Activated CD8-positive, alpha-beta T cell treated with anti-CD3 and anti-CD28 coated beads, Interleukin-2, amount 10 ng/mL, durations not matched to agents 7 days and 5 days (primary cell): Measurements from ENCODE around the gene PHLDB1. TPM values are rescaled to one million over a fixed set of nuclear protein-coding genes. Genes with fewer than 3 reads are reported as not detected.

Experiments
- ATAC-seq: fragments of 150-1000 bp; cut with Tn5 transposase; one replicate; pipeline ENCODE4 v1.10.0; 2021; ENCODE audit warnings: moderate library complexity
- CTCF ChIA-PET: fragments of 350-600 bp; sonication (Branson Sonifier 250); formaldehyde crosslinking; loops from one replicate; lab custom pipeline; 2021; ENCODE audit warnings: antibody characterized with exemption; lab: Charles Lee
- POLR2A ChIA-PET: fragments of 350-600 bp; sonication (Branson Sonifier 250); formaldehyde crosslinking; loops from one replicate; lab custom pipeline; 2021; ENCODE audit warnings: antibody characterized with exemption; lab: Charles Lee
- DNase-seq: peaks from one replicate; pipeline ENCODE4 v3.0.0-alpha.2; 2020
- H3K27ac Mint-ChIP-seq: one replicate; pipeline ENCODE4 v1.8.0; 2021; ENCODE audit warnings: mild to moderate bottlenecking, mixed read lengths
- H3K27me3 Mint-ChIP-seq: one replicate; pipeline ENCODE4 v1.8.0; 2021; ENCODE audit warnings: low read depth, mixed read lengths
- H3K36me3 Mint-ChIP-seq: one replicate; pipeline ENCODE4 v1.8.0; 2021; ENCODE audit warnings: low read depth, mixed read lengths
- H3K4me1 Mint-ChIP-seq: one replicate; pipeline ENCODE4 v1.8.0; 2021; ENCODE audit warnings: low read depth, mixed read lengths
- H3K4me3 Mint-ChIP-seq: one replicate; pipeline ENCODE4 v1.8.0; 2021; ENCODE audit warnings: mild to moderate bottlenecking, mixed read lengths
- H3K9me3 Mint-ChIP-seq: one replicate; pipeline ENCODE4 v1.8.0; 2022; ENCODE audit warnings: mixed read lengths; ENCODE audit not compliant: insufficient read depth
- total RNA-seq, 2 experiments: library from RNA; stranded (reverse); gene quantifications; one replicate each; pipeline ENCODE4 v1.2.3, GENCODE V29; 2021

Gene PHLDB1
- total RNA-seq, 2 experiments from 2014 or later: 0.63 to 0.76 TPM

GRCh38 chr11:118633319-118633690 is 25.9 kb downstream of the PHLDB1 start:
- ChIA-PET POLR2A (interaction anchor here (0.7 kb wide), 1 partner anchor 8 kb away, joined by 3 read pairs; no protein-coding TSS in a partner anchor), CTCF (interaction anchor here (1.2 to 2.0 kb wide), 2 partner anchors 20 to 57 kb away, joined by 3 to 5 read pairs; no protein-coding TSS in a partner anchor)
- Mint-ChIP-seq H3K4me3 (no peak overlapping the region), H3K4me1 (peaks cover 6% of the 10 kb centered on the region), H3K9me3 (no peaks in the 10 kb centered on the region), H3K36me3 (no peaks in the 10 kb centered on the region), H3K27ac (no peak overlapping the region), H3K27me3 (peaks cover 4% of the 10 kb centered on the region)
- ATAC-seq (no peak), DNase-seq (no peak)

- Mint-ChIP-seq H3K9me3 (no peaks in the 10 kb centered on the region), H3K27ac (no peak overlapping the region), H3K4me1 (peaks cover 6% of the 10 kb centered on the region), H3K4me3 (no peak overlapping the region), H3K36me3 (no peaks in the 10 kb centered on the region), H3K27me3 (peaks cover 4% of the 10 kb centered on the region)
- DNase-seq (no peak), ATAC-seq (no peak)
- CTCF ChIA-PET: interaction anchor here (1.2 to 2.0 kb wide), 3 partner anchors 20 to 56 kb away, joined by 3 to 5 read pairs (median 5); no protein-coding TSS in a partner anchor
- POLR2A ChIA-PET: interaction anchor here (0.7 kb wide), 1 partner anchor 9 kb away, joined by 3 read pairs; no protein-coding TSS in a partner anchor
Measured at GRCh38 chr11:118633979-118634378, 26.6 kb downstream of the PHLDB1 start.

DNA sequence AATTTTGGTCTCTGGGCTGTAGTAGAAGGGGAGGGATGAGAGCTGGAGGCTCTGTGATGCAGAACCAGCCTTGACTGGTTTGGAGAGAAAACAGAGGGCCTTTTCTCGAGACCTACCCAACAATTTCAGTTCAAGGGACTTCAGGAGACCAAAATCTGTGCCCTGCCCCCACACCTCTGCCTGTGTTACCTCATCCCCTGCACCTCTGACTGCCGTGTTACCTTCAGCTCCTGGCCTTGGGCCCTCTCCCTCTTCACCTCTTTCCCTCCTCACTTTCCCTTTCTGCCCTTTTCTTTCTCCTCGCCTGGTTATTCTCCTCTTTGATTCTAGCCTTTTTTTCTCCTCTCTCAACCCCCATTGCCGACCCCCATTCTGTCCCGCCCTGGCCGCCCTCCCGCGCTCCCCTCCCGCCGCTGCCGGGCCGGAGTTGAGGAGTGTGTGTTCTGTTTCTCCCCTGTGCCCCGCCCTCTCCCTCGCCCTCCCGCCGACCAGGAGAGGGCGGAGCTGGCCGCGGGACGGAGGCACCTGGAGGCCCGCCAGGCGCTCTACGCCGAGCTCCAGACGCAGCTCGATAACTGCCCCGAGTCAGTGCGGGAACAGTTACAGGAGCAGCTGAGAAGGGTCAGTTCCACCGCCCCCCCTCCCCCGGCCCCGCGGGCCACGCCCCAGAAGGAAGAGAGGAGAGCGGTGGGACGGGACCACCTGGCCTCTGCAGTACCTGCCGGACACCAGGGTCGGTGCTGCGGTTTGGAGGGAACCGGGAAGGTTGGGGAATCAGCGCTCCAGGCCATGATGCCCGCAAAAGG is 27.2 kb downstream of the PHLDB1 start:
- DNase-seq: no peak
- H3K4me3 Mint-ChIP-seq: no peak overlapping the region

GRCh38 chr11:118635237-118635591 is 27.8 kb downstream of the PHLDB1 start:
- ChIA-PET CTCF (interaction anchor here (1.0 to 2.1 kb wide), 4 partner anchors 23 to 463 kb away, joined by 3 to 9 read pairs (median 4); no protein-coding TSS in a partner anchor), POLR2A (no interaction called here)
- Mint-ChIP-seq H3K36me3 (no peaks in the 10 kb centered on the region), H3K27me3 (peaks cover 4% of the 10 kb centered on the region), H3K4me3 (no peak overlapping the region), H3K9me3 (no peaks in the 10 kb centered on the region), H3K4me1 (peaks cover 6% of the 10 kb centered on the region), H3K27ac (no peak overlapping the region)
- DNase-seq (no peak), ATAC-seq (no peak)

More for the DNA sequence above, 27.2 kb downstream of the PHLDB1 start:
- H3K4me1 Mint-ChIP-seq: peaks cover 6% of the 10 kb centered on the region
- H3K27me3 Mint-ChIP-seq: peaks cover 4% of the 10 kb centered on the region
- no peaks in the 10 kb centered on the region for H3K36me3 Mint-ChIP-seq
- ChIA-PET CTCF (interaction anchor here (1.1 to 2.0 kb wide), 5 partner anchors 21 to 56 kb away, joined by 3 to 5 read pairs (median 4); no protein-coding TSS in a partner anchor), POLR2A (no interaction called here)
- no peaks in the 10 kb centered on the region for H3K9me3 Mint-ChIP-seq
- peak; percentile 58 for ATAC-seq
- H3K27ac Mint-ChIP-seq: no peak overlapping the region

DNA sequence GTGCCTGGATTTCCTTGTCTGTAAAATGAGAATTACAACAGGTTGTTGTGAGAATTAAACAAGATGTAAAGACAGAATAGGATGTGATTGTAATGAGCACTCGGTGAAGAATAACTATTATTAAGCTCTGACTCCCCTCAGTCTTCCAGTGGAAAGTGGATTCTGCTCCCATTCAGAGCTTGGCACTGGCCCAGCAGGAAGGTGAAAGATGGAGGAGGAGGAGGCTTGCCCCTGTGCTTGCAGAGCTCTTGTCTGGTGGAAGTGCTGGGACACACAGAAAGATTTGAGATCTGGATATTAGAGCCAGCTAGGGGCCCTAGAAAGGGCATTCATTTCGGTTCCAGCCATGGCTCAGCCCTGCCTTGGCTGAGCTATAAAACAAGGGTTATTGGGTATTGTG is 28.2 kb downstream of the PHLDB1 start:
- no peak overlapping the region for H3K4me3 Mint-ChIP-seq
- ATAC-seq (no peak), DNase-seq (no peak)
- ChIA-PET POLR2A (no interaction called here), CTCF (interaction anchor here (1.0 to 2.7 kb wide), 5 partner anchors 16 to 464 kb away, joined by 3 to 12 read pairs (median 4); no protein-coding TSS in a partner anchor)
- peaks cover 4% of the 10 kb centered on the region for H3K27me3 Mint-ChIP-seq
- no peak overlapping the region for H3K27ac Mint-ChIP-seq
- peaks cover 4% of the 10 kb centered on the region for H3K4me1 Mint-ChIP-seq
- H3K36me3 Mint-ChIP-seq: no peaks in the 10 kb centered on the region
- H3K9me3 Mint-ChIP-seq: no peaks in the 10 kb centered on the region

DNA sequence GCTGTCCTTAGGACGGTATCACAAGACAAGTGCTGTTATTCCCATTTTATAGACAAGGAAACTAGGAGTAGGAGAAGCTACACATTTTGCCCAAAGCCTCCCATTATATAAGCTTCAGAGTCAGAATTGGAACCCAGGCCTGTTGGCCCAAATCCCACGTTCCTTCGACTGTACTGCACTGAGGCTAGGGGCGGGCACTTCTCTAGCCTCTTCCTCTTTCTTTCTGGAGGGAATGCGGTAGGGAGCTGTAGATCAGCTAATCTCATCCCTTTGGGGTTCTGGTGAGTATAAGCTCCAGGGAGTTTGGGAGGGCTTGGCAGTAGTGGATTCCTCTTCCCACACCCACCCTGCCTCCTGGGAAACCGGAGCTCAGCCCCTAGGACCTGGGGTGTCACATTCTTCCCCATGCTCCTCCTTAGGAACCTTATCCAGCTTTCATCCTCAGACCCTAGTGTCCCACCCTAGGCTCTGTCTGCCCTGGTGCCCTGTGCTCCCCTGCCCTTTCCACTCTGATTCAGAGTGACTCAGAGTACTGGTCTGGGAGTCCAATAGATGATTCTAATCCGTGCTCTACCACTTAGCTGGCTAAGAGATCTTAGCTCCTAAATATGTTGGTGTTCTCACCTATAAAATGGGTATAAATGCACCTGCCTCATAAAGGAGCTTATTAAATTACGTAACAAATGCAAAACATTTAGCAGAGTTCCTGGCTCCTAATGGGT is 29.3 kb downstream of the PHLDB1 start:
- no peak overlapping the region for H3K4me3 Mint-ChIP-seq
- ChIA-PET CTCF (interaction anchor here (1.2 to 2.7 kb wide), 3 partner anchors 17 to 42 kb away, joined by 3 to 12 read pairs (median 9); no protein-coding TSS in a partner anchor), POLR2A (no interaction called here)
- DNase-seq: no peak
- H3K27me3 Mint-ChIP-seq: peaks cover 4% of the 10 kb centered on the region
- H3K27ac Mint-ChIP-seq: no peak overlapping the region
- peaks cover 3% of the 10 kb centered on the region for H3K4me1 Mint-ChIP-seq
- H3K9me3 Mint-ChIP-seq: no peaks in the 10 kb centered on the region
- no peaks in the 10 kb centered on the region for H3K36me3 Mint-ChIP-seq
- no peak for ATAC-seq

- H3K36me3 Mint-ChIP-seq: no peaks in the 10 kb centered on the region
- peaks cover 4% of the 10 kb centered on the region for H3K27me3 Mint-ChIP-seq
- peaks cover 3% of the 10 kb centered on the region for H3K4me1 Mint-ChIP-seq
- ATAC-seq (no peak), DNase-seq (no peak)
- ChIA-PET CTCF (interaction anchor here (1.0 kb wide), 1 partner anchor 44 kb away, joined by 4 read pairs; no protein-coding TSS in a partner anchor), POLR2A (no interaction called here)
- no peaks in the 10 kb centered on the region for H3K9me3 Mint-ChIP-seq
- no peak overlapping the region for H3K27ac Mint-ChIP-seq
- H3K4me3 Mint-ChIP-seq: no peak overlapping the region
Measured at GRCh38 chr11:118638726-118639125, 31.3 kb downstream of the PHLDB1 start.

DNA sequence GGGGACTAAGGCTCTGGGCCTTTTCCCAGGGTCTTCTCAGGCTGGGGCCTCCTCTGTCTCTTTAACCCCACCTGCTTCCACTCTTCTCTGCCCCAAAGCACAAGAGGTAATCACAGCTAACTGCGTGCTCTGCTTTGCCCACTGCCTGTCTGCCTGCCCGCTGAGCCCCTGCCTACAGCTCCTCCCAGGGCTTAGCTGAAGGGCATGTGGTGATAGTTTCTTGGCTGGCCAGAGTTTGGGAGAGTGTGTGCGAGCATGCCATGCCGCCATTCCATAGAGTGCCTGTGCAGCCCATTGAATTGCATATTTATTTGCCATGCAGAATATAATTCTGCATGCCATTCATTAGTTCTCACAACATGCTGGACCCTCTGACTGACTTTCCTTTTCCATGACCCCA is 32.5 kb downstream of the PHLDB1 start:
- CTCF ChIA-PET: interaction anchor here (2.0 kb wide), 1 partner anchor 19 kb away, joined by 6 read pairs; no protein-coding TSS in a partner anchor
- Mint-ChIP-seq H3K27me3 (peaks cover 4% of the 10 kb centered on the region), H3K36me3 (no peaks in the 10 kb centered on the region)

GRCh38 chr11:118640332-118641154 is 33.1 kb downstream of the PHLDB1 start:
- Mint-ChIP-seq H3K4me3 (no peak overlapping the region), H3K9me3 (no peaks in the 10 kb centered on the region), H3K27ac (no peak overlapping the region), H3K36me3 (no peaks in the 10 kb centered on the region), H3K4me1 (no peaks in the 10 kb centered on the region), H3K27me3 (peaks cover 4% of the 10 kb centered on the region)
- ATAC-seq (no peak), DNase-seq (no peak)
- CTCF ChIA-PET: interaction anchor here (2.0 kb wide), 1 partner anchor 19 kb away, joined by 6 read pairs; no protein-coding TSS in a partner anchor
- POLR2A ChIA-PET: interaction anchor here (0.6 kb wide), 1 partner anchor 105 kb away, joined by 3 read pairs; no protein-coding TSS in a partner anchor

More for the DNA sequence above, 32.5 kb downstream of the PHLDB1 start:
- no peak for DNase-seq
- POLR2A ChIA-PET: no interaction called here
- H3K4me1 Mint-ChIP-seq: no peaks in the 10 kb centered on the region
- H3K9me3 Mint-ChIP-seq: no peaks in the 10 kb centered on the region
- H3K4me3 Mint-ChIP-seq: no peak overlapping the region
- no peak for ATAC-seq
- no peak overlapping the region for H3K27ac Mint-ChIP-seq

- no peak for ATAC-seq
- Mint-ChIP-seq H3K4me3 (no peak overlapping the region), H3K27ac (no peak overlapping the region), H3K36me3 (no peaks in the 10 kb centered on the region), H3K9me3 (no peaks in the 10 kb centered on the region), H3K4me1 (no peaks in the 10 kb centered on the region), H3K27me3 (no peaks in the 10 kb centered on the region)
- ChIA-PET CTCF (no interaction called here), POLR2A (no interaction called here)
- no peak for DNase-seq
Measured at GRCh38 chr11:118641397-118642019, 34.1 kb downstream of the PHLDB1 start.
